Suprapubic skin (tissue), 3 donors: ENCODE data around the gene CFAP410.

Source experiments
- EP300 ChIP-seq: sonication (generic); formaldehyde crosslinking; IDR thresholded peaks from one replicate; pipeline ENCODE4 v1.6.1; 2017; ENCODE audit warnings: antibody characterized with exemption
- POLR2A ChIP-seq, 2 donors: fragments of 450-650 bp; IDR thresholded peaks; one replicate each; pipeline ENCODE4 v1.6.1; 2017; ENCODE audit warnings: antibody characterized with exemption in 2 of 2, mild to moderate bottlenecking in 2 of 2, moderate library complexity in 2 of 2
- TF ChIP-seq, protein P1 (sequence below), 2 donors: fragments of 200-600 bp in 1 of 2; fragments of 450-650 bp in 1 of 2; sonication (generic) in 1 of 2; IDR thresholded peaks; one replicate each; pipeline ENCODE4 v1.5.1; 2016 to 2019; ENCODE audit warnings: antibody characterized with exemption in 2 of 2, mild to moderate bottlenecking in 1 of 2, moderate library complexity in 1 of 2

DNA sequence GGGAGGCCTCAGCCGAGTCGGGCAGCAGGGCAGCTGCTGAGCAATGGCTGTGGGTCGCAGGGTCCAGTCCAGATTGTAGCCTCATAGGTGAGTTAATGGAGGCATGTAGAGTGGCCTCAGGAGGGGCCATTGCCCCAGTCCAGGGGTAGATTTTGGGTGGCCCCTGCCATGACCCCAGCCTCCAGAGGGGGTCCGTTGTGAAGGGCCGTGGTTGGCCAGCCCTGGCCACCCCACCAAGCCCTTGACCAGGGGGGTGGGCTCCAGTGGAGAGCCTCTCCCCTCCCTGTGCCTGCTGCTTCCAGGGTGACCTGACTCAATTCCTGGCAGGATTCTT, 40.3 kb upstream of the CFAP410 start:
- TF ChIP-seq, protein P1, sequence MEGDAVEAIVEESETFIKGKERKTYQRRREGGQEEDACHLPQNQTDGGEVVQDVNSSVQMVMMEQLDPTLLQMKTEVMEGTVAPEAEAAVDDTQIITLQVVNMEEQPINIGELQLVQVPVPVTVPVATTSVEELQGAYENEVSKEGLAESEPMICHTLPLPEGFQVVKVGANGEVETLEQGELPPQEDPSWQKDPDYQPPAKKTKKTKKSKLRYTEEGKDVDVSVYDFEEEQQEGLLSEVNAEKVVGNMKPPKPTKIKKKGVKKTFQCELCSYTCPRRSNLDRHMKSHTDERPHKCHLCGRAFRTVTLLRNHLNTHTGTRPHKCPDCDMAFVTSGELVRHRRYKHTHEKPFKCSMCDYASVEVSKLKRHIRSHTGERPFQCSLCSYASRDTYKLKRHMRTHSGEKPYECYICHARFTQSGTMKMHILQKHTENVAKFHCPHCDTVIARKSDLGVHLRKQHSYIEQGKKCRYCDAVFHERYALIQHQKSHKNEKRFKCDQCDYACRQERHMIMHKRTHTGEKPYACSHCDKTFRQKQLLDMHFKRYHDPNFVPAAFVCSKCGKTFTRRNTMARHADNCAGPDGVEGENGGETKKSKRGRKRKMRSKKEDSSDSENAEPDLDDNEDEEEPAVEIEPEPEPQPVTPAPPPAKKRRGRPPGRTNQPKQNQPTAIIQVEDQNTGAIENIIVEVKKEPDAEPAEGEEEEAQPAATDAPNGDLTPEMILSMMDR (IDR thresholded peaks at IDR 0.05), result no peak
- no peak for TF ChIP-seq POLR2A (IDR thresholded peaks at IDR 0.05)
- no peak for TF ChIP-seq EP300
